RPMI7951 (cell line): ENCODE measurements around the gene MYRF. TPM values are rescaled to one million over a fixed set of nuclear protein-coding genes. Genes with fewer than 3 reads are reported as not detected.

Experiments used
- DNase-seq: peaks from one replicate; pipeline ENCODE4 v3.0.0-alpha.2; 2012; ENCODE audit warnings: low read depth
- total RNA-seq: library from RNA; depleted of rRNA; stranded (reverse); fragments of >200 nt; shearing (Covaris generic); gene quantifications from 2 replicates; pipeline ENCODE4 v1.2.3, GENCODE V29; 2014

MYRF gene
- total RNA-seq, 1 experiment from 2014 or later, result 0.12 TPM

DNA sequence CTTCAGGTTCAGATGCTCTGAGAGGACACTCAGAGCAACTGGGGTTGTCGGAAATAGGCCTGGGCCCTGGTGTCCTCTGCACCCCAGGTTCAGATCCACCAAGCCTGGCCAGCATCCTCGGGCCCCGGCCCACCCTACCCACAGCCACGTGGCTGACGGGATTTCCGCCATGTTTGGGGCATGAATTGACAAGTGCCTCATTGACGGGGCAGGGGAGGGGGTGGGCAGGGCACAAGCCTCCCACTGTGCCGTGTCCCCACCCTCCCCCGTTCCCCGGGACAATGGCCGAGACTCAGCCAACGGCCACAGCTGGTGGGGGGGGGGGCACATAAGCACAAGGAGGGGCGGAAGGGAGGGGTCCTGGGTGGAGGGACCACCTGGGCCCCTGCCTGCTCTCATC lies 8.5 kb downstream of the MYRF start:
- DNase-seq, result no peak

DNA sequence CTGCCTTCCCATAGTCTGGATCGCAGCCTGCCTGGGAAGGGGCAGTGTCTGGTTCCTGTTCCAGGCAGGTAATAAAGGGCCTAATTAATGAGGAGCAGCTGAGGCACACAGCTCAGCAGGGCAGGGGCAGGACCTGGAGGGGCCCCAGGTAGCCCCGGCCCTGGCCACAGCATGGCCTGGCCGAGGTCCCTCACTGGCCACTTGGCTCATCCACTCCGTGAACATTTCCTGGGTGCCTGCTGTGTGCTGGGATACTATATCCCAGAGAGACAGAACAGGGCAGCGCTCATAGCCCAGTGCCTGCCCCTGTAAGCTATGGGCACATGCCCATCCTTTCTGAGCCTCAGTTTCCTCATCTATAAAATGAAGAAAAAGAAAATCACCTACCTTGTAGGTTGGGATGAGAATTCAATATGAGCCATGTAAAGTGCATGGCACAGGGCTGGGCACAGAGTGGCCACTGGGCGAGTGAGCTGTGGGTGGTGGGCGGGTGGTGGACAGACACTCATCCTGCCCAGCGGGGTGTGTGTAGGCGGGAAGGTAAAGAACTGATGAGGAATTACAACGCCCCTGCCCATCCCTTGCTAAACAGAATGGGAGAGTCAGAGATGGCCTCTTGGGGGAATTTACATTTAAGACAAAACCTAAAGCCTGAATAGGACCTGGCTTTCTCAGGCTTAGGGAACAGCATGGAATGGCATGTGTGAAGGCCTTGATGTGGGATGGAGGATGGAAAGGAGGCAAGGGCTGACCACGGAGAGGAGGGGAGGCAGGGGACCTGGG lies 9.2 kb downstream of the MYRF start:
- DNase-seq, result no peak

DNA sequence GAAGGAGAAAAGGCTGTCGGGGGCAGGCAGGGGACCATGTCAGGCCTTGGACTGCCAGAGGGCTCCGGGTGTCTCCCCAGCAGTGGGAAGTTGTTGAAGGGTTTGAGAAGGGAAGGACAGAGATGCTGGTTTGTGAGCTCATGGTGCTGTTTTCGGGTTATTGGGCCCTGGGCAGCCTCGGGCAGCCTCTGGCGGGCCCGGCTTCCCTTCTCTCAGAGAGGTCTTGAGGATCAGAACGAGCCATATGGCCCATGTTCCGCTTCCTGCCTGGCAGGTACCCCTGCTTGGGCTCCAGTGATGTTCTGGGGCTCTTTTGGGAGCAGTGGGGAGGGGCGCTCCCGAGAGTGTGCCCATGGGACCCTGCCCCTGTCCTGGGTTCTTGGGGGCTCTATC lies 9.8 kb downstream of the MYRF start:
- no peak for DNase-seq

DNA sequence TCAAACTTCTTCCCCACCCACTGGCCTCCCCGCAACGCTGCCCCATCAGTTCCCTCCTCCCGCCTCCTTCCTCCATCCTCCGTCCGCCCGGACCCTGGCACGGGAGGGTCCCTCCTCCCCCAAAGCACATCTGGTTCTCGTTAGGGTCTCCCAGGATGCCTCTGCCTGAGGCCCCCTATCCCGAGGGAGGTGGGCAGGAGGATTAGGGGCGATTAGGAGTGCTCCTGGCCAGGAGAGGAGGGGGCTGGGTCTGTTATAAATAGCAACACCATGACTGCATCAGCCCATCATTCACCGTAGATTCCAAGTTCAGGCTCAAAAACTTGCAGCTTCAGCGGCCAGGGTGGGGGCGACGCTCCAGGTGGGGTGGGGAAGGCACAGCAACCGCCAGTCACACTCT lies 10.4 kb downstream of the MYRF start:
- no peak for DNase-seq

DNA sequence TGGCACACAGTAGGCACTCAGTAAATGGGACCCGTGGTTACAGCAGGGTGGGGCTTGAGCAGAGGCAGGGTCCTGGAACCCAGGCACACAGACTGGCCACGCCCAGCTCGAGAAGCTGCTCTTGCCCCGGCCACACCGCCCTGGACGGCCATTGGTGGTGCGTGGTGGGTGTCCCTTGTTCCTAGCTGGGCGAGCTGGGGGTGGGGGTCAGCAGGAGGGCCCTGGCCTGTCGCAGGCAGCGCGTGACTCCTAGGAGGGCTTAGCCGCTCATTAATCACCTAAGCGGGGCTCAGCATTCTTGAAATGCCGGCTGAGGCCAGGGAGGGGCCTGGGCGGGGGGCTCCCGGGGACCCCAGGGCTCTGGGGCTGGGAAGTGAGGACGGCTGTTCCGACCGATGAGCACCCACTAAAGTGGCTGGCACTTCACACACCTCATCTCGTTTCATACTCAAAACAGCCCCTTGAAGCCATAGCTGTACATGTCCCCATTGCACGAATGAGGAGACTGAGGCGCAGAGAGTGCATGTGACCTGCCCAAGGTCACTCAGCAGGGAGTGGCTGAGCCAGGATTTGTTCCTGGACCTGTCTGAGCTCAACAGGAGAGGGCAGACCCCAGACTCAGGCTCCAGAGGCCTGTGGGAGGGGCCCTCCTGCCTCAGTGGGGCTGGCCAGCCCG lies 11.6 kb downstream of the MYRF start:
- DNase-seq, result no peak

DNA sequence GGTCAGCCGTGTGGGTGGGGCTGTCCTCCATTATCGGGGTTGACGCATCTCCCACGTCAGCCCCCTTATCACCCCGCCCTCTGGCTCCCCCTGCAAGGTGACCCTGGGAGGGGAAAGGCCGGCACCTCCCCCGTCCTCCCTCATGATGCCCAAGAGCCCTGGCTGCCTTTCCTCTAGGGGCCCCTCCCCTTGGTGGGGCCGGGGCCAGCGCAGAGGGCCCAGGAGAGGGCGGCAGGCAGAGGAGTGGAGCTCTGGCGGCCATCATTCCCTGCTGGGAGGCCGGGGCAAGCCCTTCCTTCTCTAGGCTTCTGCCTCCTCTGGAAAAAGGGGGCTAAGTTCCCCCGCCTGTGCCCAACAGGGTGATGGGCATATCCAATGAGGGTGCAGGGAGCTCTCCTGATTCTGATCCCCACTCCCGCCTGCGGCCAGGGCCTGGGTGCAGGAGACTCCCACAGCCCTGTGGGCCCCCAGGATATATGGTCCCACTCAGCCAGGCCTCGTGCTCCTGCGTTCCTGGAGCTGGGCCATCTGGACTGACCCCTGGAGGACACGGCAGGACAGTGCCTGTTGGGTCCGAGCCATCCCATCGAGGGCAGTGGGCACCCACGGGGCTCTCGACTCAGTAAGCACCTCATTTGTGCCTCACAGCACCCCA lies 12.3 kb downstream of the MYRF start:
- DNase-seq, result no peak

DNA sequence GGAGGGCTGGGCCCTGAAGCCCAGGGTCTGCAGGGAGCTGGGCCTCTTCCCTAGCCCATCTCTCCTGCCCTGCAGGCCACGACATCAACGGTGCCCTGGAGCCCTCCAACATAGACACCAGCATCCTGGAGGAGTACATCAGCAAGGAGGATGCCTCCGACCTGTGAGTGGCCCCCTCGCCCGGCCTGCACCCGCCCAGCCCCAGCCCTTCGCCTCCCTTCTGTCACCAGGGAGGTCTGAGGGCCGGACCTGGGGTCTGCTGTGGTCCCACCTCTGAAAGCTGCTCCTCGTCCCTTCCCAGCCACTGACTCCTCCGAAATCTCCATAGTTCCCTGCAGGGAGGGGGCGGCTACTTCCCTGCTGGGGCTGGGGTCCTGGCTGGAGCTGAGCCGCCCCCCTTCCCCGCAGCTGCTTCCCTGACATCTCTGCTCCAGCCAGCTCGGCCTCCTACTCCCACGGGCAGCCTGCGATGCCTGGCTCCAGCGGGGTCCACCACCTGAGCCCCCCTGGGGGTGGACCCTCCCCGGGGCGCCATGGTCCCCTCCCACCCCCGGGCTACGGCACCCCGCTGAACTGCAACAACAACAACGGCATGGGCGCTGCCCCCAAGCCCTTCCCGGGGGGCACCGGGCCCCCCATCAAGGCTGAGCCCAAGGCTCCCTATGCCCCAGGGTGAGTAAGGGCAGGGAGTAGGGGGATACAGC lies 13.3 kb downstream of the MYRF start:
- DNase-seq, result no peak

DNA sequence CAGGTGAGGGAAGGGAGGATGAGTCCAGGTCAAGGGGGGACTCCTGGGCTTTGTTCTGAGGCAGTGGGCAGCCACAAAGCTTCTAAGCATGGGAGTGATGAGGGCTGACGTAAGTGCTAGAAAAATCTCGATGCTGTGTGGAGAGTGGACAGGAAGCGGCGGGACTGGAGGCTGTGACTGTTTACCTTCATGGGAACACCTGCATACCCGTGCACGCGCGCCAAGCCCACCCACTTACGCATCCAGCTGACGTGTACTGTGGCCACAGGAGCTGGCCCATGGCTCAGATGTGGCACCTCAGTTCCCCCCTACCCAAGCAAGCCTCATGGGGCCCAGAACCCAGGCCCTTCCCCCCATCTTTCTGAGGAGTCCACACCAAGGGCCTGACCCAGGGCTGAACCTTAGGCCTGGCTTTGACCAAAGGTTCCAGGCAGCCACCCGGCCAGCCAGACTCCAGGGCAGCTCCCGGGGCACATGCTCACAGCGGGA lies 14.0 kb downstream of the MYRF start:
- no peak for DNase-seq

DNA sequence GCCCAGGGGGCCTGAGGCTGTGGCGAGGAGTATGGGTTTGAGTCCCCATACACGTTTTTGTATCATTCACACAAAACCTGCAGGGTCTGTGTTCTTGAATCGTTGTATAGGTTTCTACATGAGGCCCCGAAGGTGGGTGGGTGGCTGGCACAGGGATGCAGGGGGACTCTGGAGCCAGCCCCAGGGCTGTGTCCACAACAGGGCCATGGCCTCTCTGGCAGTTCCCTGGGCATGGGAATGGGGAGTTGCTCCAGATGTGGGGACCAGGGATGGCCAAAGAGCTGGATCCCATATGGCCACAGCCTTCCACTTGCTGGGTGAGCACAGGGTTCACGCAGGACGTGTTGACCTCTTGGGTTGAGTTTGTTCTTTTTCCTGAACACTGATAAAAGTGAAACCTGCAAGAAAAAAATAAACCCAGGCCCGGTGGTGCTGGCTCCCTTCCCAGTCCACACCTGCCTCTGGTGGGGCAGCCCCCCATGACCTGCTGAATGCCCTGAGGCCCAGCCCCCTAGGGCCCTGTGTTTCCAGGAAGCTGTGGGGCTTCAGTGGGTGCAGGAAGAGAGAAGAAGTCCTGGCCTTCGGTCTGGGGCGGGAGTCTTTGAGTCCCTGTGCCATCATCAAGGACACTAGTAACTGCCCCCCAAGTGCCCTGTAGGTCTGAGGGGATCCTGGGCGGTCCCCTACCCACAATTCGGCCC lies 16.1 kb downstream of the MYRF start:
- DNase-seq, result no peak

DNA sequence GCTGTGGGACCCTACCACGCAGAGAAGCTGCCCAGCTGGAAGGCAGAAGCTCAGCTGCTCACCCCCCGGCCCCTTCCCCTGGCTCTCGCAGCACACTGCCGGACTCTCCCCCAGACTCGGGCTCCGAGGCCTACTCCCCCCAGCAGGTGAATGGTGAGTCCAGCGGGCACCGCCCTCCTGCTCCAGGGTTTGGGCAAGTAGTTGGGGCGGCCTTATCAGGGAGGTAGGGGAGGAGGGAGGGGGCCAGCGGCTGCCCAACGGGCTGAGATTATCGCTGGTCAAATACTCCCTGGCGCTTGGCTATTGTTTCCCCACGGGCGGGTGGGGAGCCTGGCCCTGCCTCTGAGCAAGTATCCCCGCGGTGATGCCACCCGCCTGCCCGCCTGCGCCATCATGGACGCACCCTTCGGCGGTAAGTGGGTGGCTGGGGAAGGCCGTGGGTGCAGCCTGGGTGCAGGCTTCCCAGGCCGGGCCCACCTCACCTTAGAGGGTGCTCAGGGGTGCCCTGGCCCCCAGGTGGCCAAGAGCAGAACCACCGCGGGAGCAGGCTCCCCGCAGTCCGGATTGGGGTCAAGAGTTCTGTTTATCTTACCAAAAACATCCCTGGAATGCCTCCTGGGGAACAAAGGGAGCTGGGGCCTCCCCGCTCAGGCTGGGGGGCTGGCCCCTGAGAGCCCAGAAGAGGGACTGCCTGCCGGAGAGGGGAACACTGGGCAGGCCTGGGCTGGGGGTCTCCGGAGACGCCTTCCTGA lies 16.9 kb downstream of the MYRF start:
- DNase-seq, result no peak

DNA sequence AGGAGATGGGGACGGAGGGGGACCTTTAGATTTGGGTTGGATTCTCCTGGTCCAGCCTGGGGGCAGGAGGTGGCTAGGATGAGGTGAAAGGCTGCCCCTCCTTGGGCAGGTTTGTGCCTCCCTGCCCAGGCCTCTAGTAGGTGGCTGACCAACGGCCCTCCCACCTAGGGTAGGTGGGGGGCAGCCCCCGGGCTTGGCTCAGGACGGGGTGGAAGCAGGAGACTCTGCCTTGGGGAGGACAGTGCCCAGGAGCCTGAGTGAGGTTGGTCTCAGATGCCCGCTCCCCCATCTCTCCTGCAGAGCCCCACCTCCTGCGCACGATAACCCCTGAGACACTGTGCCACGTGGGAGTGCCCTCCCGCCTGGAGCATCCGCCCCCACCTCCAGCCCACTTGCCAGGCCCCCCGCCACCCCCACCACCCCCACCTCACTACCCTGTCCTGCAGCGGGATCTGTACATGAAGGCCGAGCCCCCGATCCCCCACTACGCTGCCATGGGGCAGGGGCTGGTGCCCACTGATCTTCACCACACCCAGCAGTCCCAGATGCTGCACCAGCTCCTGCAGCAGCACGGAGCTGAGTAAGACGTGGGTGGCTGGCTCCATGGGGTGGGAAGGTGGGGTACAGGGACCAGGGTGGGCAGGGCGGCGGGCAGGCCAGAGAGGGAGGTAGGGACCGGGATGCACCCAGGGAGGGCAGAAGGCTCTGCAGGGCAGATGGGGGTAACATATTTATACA lies 17.7 kb downstream of the MYRF start:
- no peak for DNase-seq

DNA sequence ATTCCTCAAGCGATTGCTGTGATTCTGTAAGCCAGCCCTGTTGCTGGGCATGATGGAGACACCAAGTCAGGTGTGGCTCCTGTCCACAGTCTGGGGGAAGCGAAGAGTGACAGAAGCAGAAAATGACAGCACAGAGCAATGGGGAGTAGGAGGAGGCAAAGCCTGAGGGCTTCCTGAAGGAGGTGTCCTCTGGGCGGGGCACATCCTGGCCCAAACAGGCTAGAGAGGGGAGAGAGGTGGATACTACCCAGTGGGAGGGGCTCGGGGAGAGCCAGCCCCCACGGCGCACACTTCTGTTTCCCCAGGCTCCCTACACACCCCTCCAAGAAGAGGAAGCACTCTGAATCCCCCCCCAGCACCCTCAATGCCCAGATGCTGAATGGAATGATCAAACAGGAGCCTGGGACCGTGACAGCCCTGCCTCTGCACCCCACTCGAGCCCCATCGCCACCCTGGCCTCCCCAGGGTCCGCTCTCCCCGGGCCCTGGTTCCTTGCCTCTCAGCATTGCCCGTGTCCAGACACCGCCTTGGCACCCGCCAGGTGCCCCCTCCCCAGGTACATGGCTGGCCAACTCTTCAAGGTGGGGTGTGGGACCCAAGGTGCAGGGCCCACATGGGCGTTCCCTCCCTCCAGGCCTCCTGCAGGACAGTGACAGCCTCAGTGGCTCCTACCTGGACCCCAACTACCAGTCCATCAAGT lies 18.9 kb downstream of the MYRF start:
- DNase-seq, result no peak

DNA sequence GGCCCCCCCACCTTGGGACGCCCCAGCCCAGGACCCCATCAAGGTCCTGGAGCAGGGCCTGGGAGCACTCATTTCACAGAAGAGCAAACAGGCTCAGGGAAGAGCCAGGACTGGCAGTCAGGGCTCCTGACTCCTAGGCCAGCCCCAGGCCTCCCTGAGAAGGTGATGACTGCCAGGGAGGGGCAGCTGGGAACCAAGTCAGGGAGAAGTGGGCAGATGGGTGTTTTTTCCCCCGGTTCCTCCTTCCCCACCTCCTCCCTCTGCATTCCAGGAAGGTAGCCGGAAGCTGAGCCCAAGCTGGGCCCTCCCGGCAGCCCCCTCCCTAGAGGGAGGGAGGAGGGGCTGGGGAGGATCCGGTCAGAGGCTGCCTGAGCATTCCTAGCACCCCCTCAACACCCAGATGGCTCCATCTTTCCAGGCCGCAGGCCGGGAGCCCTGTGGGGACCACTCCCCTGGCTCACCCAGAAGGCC lies 19.6 kb downstream of the MYRF start:
- DNase-seq, result no peak

DNA sequence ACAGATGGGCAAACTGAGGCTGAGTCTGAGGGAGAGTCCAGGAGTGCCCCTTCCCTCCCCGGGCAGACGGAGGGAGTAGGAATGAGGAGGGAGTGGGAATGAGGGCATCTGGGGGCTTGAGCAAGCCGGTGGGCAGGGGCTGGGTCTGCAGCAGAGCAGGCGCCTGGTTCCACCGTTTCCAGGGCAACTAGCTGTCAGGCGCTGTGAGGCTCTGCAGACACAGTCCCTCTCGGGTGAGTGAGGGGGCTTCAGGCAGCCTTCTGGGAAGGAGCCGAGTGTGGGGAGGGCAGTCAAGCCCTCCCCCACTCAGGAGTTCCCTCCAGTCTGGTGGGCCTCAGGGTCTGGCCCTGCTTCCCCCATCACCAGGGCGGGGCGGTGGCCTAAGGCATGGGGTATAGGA lies 20.9 kb downstream of the MYRF start:
- no peak for DNase-seq

DNA sequence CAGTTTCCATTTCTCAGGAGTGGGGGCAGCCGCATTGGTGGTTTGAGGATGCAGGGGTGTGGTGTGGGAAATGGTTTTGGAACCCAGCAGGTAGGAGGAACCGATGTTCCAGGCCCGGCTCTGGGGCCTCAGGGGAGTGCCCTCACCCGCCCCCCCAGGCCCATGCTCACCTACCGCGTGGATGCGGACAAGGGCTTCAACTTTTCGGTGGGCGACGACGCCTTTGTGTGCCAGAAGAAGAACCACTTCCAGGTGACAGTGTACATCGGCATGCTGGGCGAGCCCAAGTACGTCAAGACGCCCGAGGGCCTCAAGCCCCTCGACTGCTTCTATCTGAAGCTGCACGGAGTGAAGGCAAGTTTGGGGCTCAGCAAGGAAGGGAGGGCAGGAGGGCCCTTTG lies 21.4 kb downstream of the MYRF start:
- no peak for DNase-seq

DNA sequence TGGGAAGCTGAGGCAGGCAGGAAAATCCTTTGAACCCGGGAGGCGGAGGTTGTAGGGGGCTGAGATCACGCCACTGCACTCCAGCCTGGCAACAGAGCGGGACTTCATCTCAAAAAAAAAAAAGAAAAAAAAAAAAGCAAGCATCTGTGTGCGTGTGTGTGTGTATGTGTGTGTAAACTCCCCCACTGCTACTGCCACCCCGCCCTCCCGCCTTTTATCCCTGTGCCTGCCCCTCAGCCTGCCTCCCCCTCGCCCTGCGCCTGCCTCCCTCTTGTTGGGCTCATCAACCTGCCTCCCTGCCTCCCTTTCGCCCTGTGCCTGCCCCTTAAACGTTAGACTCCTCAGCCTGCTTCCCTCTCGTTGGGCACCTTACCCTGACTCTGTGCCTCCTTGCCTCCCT lies 22.0 kb downstream of the MYRF start:
- DNase-seq, result no peak

DNA sequence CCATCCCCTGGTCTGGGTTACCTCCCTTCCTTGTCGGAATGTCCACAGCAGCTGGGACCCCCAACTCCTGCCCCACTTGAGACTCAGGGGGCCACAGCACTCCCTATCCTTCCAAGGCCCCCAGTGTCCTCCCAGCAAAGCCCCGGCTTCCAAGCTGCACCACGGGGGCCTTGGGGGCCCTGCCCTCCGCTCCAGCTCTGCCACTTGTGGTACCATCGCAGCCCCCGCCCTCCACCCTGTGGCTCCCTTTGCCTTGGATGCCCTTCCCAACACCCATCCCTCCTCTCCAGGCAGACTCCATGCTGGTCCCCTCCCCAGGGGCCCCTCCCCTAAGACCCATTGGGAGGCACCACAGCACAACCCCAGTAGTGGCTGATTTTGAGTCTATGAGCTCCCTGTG lies 22.7 kb downstream of the MYRF start:
- no peak for DNase-seq

DNA sequence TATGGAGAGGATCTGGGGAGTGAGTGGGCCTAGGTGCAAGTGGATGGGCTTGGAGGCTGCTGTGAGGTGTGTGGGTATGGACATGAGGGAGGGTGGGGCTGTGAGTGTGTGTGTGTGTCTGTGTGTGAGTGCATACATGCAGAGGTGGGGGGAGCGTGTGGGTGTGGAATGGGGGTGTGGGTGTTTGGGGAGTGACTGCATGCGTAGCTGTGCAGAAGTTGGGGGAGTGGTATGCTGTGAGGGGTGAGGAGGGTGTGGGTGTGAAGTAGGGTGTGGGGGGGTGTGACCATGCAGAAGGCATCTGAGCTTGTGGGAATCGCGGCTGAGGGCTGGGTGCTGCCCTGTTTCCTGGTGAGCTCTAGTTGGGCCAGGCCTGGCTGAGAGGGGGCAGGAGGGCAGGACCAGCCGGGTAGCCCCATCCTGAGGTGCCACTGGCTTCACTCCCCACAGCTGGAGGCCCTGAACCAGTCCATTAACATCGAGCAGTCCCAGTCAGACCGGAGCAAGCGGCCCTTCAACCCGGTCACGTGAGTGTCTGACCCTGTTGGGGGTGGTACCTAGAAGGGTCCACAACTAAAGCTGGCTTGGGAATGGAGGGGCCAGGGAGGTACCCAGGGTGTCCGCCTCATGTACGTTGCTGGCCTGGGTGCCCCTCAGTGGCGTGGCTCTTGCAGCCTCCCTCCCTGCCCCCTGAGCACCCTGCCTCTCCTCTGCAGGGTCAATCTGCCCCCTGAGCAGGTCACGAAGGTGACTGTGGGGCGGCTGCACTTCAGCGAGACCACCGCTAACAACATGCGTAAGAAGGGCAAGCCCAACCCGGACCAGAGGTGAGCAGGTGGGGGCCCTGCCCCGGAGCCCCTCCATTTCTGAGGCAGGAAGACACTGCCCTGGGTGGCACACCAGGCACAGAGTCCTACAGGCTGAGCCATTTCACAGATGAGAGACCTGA lies 23.4 kb downstream of the MYRF start:
- DNase-seq, result no peak
